OCI-LY3 (cell line): Measurements from ENCODE around the gene PHACTR3.

Source experiments
- CTCF ChIP-seq: fragments of 200-600, 300-600 bp; sonication (generic); IDR thresholded peaks from 2 replicates; pipeline ENCODE4 v1.5.1; 2014; ENCODE audit warnings: antibody characterized with exemption, low read length, low read depth
- EZH2phosphoT487 ChIP-seq: fragments of 200-600 bp; shearing (Covaris generic); IDR thresholded peaks from 2 replicates; pipeline ENCODE4 v1.6.1; 2018; ENCODE audit warnings: antibody characterized with exemption, mixed run types, low read depth

- TF ChIP-seq CTCF (no peak), EZH2phosphoT487 (no peak)
These were observed 200.0 kb downstream of the PHACTR3 start for GRCh38 chr20:59804347-59804746.
